Measurements from ENCODE around the gene ZBTB25. TPM values are rescaled to one million over a fixed set of nuclear protein-coding genes. Genes with fewer than 3 reads are reported as not detected.

ZBTB25 gene, protein sequence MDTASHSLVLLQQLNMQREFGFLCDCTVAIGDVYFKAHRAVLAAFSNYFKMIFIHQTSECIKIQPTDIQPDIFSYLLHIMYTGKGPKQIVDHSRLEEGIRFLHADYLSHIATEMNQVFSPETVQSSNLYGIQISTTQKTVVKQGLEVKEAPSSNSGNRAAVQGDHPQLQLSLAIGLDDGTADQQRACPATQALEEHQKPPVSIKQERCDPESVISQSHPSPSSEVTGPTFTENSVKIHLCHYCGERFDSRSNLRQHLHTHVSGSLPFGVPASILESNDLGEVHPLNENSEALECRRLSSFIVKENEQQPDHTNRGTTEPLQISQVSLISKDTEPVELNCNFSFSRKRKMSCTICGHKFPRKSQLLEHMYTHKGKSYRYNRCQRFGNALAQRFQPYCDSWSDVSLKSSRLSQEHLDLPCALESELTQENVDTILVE
- 17.3 TPM for total RNA-seq

DNA sequence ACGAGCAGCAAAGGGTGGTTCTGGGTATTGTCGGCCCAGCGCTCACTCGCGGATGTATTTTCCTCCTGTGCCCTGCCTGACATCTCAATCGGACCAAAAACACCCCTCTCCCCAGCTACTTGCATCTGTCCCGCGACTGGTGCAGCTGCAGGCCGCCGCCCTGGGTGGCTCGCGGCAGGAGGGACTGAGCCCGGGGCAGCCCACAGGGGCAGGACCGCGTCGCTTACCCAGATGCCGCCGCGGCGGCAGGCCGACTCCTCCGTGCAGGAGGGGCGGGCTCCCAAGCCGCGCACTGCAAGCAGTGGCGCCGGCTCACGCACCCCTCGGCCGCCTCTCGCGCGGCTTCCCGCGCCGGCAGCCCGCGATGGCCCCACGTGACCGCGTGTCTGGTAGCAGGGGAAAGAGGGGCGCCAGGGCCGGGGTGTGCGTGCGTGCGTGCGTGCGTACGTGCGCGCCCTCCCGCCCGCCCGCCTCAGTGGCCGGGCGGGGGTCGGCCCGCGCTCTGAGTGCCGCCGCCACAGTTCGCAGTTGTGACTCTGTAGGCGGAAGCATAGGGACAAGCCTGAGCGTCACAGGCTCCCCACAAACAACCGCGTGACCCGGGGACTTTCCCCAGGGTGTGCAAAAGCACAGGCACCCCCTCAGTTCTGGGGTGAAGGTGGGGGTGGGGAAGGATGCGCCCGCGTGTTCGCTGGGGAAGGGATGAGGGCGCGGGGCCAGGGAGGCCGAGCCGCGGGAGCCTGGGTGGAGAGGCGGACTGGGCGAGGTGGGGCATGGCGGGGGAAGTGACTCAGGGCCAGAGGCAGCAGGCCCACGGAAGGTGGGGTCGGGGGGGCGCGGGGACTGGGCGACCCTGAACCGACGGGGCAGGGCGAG is at the start of gene ZBTB25:
Gene ZBTB25 (minus strand): TSS at position 405 of the 876 bp plus-strand sequence. CDS start 13,305 bp downstream, outside the sequence.

GRCh38 chr14:64549791-64550620 is 46.4 kb upstream of the ZBTB25 start, which contains the start of gene PPP1R36:
Gene PPP1R36, plus strand, starts transcription at chr14:64549961. Its CDS starts 37 bp downstream, at chr14:64549998.

DNA sequence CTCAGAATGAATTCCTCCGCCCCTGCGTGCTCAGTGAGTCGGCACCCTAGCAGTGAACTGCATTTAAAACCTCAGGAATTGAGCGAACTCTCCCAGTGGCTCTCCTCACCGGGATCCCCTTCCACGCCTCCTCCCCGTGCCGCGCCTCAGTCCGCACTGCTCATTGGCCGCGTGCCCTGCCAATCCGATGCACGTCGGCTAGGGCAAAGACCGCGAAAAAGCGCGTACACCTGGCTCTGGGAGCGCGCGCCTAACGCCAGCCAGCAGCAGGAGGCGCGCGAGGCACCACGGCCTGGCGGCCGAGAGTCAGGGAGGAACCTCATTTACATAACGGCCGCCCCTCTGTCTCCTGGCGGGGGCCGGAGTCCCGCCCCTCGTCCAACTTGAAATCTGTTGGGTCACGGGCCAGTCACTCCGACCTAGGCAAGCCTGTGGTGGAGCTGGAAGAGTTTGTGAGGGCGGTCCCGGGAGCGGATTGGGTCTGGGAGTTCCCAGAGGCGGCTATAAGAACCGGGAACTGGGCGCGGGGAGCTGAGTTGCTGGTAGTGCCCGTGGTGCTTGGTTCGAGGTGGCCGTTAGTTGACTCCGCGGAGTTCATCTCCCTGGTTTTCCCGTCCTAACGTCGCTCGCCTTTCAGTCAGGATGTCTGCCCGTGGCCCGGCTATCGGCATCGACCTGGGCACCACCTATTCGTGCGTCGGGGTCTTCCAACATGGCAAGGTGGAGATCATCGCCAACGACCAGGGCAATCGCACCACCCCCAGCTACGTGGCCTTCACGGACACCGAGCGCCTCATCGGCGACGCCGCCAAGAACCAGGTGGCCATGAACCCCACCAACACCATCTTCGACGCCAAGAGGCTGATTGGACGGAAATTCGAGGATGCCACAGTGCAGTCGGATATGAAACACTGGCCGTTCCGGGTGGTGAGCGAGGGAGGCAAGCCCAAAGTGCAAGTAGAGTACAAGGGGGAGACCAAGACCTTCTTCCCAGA is 36.9 kb upstream of the ZBTB25 start, which contains the start of gene HSPA2:
Gene HSPA2 (plus strand): TSS at position 534 of the 995 bp plus-strand sequence. CDS start 109 bp downstream, at position 643.

GRCh38 chr14:64504310-64504896 is 765 bp upstream of the ZBTB25 start, which contains the start of gene ZBTB1:
Gene ZBTB1, plus strand, starts transcription at chr14:64504770. Its CDS starts 16,735 bp downstream, at chr14:64521505.

DNA sequence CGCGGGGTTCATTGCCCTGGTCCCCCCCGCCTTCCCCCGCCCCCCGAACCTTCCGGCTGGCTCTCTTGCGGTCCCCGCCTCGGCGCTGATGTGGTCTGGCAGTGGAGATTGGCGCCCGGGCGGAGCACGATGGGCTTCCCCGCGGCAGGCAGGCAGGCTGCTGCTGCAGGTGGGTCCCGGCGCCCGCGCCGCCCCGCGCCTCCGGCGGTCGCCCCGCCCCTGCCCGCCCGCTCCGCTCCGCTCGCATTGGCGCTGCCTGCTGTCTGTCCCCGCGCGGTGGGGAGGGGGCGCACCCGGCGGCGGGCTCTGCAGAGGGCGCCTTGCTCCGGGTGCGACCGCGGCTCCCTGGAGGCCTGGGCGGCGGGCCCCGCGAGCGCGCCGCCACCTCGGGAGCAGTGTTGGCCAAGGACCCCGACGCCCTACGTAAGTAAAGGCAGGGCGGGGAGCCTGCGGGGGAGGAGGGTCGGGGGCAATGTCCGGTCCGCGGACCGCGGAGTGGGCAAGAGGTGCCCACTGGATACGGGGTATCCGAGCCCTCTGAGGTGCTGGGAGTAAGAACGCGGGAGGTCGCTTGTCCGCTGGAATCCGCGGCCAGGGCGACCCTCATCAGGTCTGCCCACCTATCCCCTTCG is 38.3 kb downstream of the ZBTB25 start, which contains the start of gene AKAP5:
Gene AKAP5 (plus strand): TSS at position 309 of the 632 bp plus-strand sequence. CDS start 2,896 bp downstream, outside the sequence.

Other genes starting within 250 kb of the ZBTB25 start
- gene ESR2, start 209.5 kb downstream of the ZBTB25 start, total RNA-seq: 0.88 TPM
- gene MTHFD1, start 115.5 kb downstream of the ZBTB25 start, total RNA-seq: 41.6 TPM
- gene AKAP5, start 38.3 kb downstream of the ZBTB25 start, total RNA-seq: 3.8 TPM
- 65.2 TPM for gene ZBTB1, start 932 bp upstream of the ZBTB25 start, total RNA-seq
- 16.5 TPM for gene HSPA2, start 36.9 kb upstream of the ZBTB25 start, total RNA-seq
- 1.5 TPM for gene PPP1R36, start 46.1 kb upstream of the ZBTB25 start, total RNA-seq
- gene PLEKHG3, start 200.6 kb upstream of the ZBTB25 start, total RNA-seq: 47.5 TPM